GM18861 (cell line): ENCODE data around the gene VPS8.

Source experiments
- ATAC-seq: cut with Tn5 transposase; IDR thresholded peaks from one replicate; pipeline ENCODE4 v1.9.1; 2021; ENCODE audit not compliant: unreplicated experiment

Gene VPS8

DNA sequence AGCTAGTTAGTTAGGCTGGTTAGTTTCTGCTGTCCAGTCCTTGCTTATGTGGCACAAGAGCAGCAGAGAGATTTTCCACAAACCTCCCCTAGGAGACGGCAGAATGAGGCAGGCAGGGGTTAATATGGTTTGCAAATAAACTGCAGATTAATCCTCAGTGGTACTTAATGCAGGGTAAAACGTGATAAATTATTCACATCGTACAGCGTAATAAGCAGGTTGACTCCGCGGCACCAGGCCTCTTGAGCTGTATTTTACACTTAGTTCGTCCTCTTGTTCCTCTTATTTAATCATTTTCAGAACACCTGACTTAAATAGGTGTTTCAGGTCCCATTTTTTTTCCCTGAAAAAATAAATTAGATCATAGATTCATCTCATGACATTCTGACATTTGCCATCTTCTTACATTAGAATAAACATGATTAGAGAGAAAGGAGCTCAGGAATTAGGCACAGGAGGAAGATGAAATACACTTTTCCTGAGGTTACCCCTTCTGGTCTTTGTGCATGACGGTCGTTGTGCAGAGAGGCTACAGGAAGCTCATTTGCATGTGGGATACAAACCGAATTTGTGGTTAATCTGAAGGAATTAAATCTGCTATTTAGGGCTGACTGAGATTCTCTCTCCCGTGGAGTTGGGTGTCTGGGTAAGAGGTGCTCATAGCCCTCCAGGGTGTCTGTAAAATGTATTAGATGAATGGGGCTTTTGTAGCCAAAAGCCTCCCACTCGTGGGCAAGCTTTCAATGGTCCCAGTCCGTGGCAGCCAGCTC, 27.1 kb upstream of the VPS8 start:
- ATAC-seq: no peak

DNA sequence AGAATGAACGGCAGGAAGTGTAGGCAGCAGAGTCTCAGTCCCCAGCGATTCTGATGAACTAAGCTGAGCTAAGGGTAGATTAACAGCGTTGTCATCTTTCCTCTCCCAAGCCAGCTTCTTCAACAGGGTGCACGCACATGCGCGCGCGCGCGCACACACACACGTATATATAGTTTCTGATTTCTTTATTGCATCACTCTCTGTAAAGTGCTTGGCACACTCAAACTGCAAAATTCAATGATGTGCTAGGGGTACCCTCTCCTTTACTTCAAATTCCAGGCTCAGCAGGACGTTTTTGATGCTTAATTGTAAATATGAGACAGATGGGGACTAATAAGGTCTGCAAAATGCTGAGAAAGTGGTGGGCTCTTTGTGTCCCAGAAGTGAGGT, 26.1 kb upstream of the VPS8 start:
- no peak for ATAC-seq

DNA sequence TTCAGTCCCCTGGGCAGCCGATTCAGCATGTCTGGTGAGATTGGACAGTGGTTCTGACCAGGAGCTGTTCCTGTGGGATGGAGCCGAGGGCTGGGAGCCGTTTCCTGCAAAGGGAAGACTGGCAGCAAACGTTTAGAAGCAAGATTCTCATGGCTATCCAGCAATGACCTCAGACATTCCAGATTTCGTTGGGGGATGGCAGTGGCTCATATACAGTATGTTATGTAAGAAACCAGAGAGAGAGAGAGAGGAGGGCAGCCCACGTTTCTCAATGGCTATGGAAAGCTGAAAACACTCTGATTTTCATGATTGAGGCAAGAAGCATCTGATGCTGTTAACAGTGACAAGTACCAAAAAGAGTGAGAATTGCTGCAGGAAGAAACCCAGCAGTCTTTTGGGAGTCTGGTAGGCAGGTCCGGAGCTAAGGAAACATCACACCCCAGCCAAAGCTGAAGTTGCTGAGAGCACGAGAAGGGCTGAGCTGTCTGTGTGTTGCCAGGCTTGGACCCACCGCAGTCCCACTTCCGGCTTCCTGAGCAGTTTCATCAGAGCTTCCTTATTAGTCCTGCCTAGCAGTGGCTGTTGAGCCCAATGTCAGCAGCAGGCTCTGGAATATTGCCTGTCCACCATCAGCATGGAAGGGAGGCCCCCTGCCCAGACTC, 25.6 kb upstream of the VPS8 start:
- no peak for ATAC-seq

DNA sequence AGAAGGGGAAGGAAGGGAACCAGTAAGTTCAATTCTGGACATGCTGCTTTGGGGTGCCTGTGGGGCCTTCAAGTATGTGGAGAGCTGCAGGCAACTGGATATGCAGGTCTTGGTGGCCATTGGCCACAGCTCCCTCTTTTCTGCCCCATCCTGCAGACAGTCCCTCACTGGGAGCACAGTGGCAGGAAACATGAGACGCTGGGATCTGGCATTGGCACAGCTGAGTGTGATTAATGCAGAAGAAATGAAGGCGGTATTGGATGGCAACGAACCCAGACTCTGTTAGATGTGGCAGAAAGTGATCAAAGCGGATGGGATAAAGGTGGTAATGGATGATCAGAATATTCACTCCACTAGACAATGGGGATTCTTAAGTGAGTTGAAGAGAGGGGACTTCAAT, 23.2 kb upstream of the VPS8 start:
- ATAC-seq: no peak

- ATAC-seq: no peak
Measured at GRCh38 chr3:184789314-184789998, 22.5 kb upstream of the VPS8 start.

GRCh38 chr3:184791171-184791570, 20.8 kb upstream of the VPS8 start:
- ATAC-seq: no peak

- no peak for ATAC-seq
Measured at GRCh38 chr3:184795522-184796190, 16.3 kb upstream of the VPS8 start.

DNA sequence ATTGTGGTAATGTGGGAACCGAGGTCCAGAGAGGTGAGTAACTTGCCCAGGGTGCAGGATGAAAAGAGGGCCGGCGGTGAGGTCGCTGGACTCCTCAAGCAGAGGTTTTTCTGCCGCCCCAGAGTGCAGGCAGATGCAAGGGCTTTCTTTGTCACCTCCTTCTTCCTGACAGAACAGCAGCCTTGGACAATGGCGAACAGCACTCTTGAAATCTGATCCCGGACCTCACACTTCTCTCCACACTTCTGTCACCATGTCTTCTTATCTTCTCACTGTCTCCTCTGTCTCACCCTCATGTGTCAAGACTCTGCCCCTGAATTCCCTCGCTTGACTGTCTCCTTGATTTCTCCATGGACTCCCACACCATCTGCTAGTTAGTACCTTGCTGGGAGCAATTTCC, 15.4 kb upstream of the VPS8 start:
- ATAC-seq: no peak

DNA sequence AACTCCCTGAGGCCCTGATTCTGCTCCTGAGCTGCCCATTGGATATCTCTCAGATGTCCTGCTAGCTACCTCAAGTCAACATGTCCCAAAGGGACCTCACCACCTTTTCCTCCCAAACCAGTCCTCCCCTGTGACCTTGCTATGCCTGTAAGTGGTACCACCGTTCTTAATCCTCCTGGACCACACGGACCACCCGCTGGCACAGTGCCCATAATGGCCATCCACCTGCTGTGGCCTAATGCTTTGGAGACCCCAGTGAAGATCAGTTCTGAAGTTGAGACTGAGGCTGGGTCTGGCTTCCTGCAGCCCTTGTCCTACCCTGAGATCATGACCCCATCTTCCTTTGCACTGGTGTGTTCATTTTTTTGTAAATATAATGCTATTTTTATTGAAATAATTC, 15.0 kb upstream of the VPS8 start:
- no peak for ATAC-seq

DNA sequence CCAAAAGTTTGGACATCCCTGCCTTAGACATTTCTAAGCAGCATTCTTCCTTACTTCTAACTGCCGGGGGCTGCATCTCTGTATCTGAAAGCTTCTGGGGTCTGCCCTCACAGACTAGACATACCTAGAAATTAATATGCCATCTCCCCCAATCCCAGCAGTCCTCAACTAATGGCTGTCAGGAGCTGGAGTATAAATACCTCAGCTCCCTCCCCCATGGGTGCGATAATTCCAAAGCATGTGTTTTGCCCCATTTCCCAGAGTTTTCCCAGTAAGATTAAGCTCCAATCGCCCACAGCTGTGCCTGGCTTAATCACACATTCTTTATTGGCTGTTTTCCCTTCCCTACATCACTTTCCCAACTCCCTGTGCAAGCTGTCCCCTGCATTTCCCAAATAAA, 13.8 kb upstream of the VPS8 start:
- no peak for ATAC-seq

DNA sequence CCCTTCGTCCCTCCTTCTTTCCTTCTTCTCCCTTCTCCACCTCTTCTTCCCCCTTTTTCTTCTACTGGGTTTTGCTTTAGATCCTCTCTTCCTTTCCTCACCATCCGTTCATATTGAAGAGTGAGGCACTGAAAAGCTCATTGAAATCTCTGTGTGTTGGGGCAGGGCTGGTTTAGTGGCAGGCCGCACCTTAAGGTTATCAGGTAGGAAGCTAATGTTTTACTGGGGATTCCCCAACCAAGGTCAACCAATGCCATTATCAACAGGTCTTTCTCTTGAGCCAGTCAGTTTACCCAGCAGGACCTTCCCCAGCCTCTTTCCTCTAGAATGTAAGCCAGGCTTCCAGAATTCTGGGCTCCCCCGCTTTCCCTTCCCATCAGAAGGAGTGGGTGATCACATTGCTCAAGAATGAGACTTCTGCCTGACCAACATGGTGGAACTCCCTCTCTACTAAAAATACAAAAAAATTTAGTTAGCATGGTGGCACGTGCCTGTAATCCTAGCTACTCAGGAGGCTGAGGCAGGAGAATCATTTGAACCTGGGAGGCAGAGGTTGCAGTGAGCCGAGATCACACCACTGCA, 11.5 kb upstream of the VPS8 start:
- no peak for ATAC-seq

DNA sequence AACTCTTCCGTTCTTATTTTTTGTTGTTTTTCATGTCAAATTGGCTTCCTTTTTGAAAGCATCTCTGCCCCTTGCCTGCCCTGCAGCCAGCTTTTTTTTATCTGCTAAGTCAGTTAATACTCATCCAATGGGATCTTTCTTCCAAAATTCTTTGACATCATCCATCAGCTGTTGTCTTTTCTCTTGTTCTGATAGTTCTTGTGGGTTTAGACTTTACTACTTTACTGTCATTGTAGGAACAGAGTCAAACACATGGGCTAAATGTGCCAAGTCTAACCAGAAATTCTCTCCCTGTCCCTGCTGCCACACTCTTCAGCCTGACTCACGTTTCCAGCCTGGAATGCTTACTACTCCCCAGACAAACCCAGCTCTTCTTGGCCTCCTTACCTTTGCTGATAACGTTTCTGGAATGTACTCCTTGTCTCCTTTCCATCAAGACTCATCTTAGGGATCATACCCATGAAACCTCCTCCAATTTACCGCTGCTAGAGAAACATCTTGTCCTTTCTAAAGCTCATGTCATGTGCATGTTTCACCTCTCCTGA, 10.7 kb upstream of the VPS8 start:
- ATAC-seq: no peak

DNA sequence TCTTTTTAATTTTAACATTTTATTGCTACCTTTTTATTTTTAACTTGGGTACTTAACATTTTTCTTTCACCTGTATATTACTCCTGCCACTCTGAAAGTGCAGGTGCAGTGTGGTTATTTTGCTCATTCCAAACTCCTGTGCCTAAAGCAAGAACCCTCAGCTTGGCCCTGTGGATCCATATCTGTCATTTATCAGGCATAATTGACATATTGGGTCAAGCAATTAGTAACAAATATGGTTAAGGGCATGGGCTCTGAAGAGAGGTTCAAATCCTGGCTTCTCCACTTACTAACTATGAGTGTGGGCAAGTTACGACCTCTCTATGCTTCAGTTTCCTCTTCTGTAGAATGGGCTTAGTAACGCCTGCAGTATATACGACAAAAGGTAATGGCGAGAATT, 9.8 kb upstream of the VPS8 start:
- ATAC-seq: no peak

DNA sequence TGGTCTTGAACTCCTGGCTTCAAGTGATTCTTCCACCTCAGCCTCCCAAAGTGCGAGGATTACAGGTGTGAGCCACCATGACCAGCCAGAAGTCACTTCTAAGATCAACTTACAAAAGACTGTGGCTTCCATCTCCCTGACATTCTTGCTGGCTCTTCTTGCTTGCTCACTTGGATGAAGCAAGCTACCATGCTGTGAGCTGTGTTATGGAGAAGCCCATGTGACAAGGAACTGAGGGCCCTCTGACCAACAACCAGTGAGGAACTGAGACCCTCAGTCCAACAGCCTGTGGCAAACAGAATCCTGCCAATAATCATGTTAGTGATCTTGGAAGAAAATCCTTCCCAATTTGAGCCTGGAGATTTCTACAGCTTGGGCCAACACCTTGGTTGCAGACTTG, 7.2 kb upstream of the VPS8 start:
- ATAC-seq: no peak

DNA sequence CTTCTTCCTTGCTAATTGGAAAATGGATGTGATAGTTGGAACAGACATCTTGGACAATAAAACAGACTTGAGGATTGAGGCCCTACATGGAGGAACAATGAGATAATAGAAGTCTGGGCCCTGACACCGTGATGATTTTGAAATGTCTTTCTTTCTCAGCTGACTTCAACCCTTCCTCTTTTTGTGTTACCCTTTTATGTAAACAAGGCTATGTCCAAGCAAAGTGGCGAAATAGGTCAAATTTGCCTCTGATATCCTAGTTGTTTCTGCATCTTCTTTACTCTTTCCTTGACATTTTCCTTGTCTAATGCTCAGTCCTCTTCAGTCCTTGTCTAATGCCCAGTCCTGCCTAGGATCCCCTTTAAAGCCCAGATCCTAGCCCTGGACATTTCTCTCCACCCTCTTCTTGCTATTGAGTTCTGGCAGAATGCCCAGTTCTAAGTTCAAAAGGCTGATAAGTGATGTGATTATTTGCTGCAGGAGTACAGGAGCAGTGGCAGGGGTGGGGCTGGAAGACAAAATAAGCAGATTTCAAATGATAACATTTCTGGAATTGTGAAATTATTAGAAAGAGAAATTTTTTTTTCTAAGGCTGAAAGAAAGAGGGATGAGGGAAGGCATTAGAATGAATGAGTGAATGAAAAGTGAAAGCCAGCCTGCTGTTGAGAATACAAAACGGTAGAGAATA, 6.5 kb upstream of the VPS8 start:
- ATAC-seq: no peak

DNA sequence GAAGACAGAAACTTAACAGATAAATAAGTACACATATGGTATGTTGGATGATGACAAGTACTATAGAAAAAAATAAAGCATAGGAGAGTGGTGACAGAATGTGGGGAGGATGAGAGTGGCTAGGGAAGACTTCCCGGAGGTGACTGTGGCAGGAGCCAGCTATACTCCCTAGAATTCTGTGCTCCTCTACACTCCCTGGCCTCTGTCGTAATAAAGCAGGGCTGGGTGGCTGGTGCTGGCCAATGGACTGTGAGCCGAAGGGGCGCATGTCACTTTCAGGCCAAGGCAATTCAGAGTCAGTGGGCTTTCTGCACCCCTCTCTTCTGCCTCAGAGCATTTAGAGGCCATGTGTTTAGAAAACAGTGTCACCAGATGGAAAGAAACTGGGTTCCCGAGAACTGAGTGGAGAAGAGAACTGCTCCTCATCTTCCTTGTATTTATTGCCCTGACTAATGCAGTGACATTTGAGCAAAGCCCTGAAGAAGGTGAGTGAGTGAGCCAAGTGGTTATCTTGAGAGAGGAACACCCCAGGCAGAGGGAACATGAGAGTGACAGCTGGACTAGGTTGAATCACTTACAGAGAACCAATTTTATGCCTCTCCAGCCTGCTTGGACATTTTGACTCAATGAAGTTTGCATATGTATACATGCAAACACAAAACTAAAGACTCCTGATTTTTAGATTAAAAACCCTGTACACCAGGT, 5.2 kb upstream of the VPS8 start:
- no peak for ATAC-seq

DNA sequence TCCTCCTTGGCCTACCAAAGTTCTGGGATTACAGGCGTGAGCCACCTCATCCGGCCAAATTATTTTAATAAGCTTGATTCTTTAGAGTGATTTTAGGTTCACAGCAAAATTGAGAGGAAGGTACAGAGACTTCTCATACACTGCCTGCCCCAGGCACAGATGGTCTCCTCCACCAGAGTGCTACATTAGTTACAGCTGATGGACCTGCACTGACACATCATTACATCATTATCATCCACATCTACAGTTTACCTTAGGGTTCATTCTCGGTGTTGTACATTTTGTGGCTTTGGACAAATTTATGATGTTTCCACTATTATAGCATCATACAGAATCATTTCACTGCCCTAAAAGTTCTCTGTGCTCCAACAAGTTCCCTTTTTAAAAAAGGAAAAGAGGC, 4.4 kb upstream of the VPS8 start:
- no peak for ATAC-seq

DNA sequence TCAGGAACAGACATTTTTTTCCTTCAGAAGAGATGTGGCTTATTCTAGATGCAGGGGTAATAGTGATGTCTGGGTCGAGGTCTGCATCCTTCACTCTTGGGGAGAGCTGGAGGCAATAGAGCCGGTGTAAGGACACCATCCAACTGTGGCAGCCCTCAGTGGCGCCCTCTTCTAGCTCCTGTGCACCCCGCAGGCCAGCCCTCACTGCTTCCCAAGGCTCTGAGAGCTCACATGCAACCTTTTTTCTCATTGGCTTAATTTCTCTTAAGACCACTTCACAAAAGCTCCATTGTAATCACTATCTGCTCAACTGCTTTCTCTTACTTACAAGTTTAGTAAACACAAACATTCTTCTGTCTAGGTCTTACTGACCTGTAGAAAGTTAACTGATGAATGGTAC, 3.9 kb upstream of the VPS8 start:
- no peak for ATAC-seq

- no peak for ATAC-seq
Measured at GRCh38 chr3:184810146-184810545, 1.8 kb upstream of the VPS8 start.

DNA sequence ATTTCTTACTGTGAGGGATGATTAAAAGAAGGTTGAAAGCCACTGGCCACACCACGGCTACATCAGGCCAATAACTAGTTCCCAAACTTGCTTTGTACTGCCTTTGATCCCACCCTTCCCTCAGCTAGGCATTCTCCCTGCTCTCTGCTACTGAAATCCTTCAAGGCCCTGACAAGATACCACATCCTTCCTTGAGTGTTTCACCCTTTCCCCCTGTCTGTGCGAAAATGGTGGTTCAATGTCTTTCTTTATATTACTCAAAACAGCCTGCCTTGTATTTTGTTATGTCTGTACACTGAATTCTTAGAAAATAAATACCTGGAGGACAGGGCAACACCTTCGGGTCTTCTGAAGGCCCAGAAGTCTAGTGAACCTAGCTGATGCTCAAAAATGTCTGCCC, 932 bp upstream of the VPS8 start:
- ATAC-seq: no peak
